GM18520 (cell line): ENCODE data around the gene FMN1.
"Not testable (repeated sequence)": the region's sequence is repeated elsewhere in the genome, so short reads cannot be mapped to it uniquely, and the experiment has no call there.

ENCODE experiments used
- ATAC-seq: cut with Tn5 transposase; IDR thresholded peaks from one replicate; pipeline ENCODE4 v1.9.1; 2021; ENCODE audit not compliant: unreplicated experiment

The FMN1 gene

DNA sequence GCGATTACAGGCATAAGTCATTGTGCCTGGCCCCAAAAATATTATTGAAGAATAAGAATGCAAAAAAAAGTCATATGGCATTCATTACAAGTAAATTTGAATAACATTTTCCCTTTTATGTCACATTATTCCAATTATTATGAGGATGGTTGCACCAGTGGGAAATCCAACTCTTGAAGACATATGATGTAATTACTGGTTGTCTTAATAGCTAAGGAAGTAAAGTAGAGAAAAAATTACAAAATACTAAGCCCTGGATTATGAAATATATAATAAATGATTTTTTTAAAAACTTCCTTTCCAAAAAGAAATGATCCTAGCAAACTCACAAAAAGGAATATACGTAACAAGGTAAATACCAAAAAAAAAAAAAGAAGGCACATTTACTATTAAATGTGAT, 98.9 kb downstream of the FMN1 start:
- ATAC-seq: no peak

DNA sequence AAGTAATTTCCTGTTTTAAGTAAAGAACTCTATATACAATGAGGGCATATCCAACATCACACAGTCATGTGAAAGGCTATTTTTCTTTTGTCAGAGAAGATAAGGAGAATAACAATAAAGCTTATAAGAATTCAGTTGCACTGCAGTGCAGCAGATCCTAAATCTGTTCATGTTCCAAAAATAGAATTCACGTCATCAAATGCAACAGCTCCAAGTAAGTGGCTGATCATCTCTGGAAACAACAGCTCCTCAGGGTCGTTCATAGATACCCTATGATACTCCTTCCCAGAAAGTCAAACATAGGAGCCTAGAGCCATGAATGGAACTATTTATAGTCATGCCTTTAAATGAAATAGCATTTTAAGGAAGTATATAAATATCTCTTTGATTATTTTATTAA, 100.2 kb downstream of the FMN1 start:
- no peak for ATAC-seq

DNA sequence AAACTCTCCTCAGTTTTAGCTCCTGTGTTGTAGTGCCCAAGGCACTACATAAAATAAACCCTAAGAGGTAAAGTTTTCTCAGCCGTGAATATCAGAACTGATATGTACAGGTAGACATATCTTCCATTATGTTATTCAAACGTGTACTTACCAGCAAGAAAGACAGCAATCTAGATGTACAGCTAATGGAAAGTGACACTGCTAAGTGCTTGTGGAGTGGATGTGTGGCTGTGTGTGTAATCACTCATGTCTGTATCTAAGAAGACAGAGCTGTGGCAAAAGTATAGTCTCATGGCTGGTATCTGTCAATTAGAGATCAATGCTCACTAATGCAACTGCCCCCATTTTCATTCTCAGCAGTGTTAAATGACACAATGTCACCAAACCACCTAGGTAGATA, 101.3 kb downstream of the FMN1 start:
- no peak for ATAC-seq

DNA sequence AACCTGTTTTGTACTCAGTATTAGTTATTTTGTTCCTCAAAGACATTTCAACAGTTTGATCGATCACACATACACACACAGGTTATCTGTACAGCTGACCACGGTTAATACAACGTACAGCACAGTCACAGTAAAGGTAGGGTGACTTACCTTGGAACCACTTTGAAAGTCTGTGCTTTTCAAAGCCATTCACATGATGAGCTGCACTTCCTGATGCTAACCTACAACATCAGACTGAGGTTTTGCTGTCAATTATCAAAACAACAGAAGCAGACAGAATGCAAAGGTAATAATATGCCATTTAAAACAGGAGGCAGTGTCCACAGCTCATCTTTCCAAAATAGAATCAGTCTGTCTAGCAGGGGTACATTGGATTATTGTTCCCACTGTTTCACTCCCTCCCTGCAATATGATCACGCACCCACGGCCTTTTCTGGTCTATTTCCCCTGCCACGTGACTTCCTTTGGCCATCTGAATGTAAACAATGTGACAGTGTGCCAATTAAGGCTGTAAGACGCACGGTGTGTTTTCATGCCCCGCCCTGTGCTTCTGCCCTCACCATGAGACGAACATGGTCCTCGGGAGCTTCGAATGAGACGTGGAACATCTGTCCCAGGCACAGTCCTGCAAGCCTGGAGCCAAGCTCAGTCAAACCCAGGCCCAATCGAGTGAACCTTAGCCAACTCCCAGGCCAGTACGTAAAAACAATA, 102.4 kb downstream of the FMN1 start:
- no peak for ATAC-seq

DNA sequence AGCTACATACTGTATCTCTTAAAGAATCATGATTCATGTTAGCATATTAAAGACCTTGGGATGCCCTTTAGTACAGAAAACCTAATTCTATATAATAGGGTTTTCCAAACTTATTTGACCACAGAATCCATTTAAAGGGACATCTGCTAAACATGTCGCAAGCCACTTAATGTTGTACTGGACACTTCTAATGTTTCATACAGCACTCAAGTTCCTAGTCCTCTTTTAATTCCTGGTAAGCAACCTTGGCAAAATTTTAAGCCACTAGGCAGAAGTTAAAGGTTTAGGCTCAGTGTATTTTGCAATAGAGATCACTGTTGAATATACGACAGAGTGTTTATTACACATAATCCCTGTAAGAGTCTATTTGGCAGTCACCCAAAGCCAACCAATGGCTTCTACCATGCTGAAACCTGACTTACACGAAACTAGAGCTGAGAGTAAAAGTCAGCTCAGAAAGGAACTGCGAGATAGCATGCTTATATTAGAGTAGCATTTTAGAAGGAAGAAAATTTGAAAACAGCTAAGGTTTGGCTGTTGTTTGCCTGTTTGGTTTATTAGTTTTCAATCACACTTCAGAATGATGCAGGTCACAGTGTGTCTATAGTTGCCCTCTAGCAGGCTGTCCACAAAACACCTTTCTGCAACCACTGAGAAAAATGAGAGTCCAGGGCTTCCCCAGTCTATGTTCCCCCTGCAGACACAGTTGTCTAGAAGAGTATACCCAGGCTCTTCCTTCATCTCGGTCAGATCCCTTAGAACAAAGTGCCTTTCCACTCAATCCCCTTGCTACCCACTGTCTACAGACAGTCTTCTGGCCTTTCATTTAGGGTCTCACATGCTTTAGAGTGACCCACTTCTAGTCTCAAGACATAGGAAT, 104.4 kb downstream of the FMN1 start:
- ATAC-seq: no peak

DNA sequence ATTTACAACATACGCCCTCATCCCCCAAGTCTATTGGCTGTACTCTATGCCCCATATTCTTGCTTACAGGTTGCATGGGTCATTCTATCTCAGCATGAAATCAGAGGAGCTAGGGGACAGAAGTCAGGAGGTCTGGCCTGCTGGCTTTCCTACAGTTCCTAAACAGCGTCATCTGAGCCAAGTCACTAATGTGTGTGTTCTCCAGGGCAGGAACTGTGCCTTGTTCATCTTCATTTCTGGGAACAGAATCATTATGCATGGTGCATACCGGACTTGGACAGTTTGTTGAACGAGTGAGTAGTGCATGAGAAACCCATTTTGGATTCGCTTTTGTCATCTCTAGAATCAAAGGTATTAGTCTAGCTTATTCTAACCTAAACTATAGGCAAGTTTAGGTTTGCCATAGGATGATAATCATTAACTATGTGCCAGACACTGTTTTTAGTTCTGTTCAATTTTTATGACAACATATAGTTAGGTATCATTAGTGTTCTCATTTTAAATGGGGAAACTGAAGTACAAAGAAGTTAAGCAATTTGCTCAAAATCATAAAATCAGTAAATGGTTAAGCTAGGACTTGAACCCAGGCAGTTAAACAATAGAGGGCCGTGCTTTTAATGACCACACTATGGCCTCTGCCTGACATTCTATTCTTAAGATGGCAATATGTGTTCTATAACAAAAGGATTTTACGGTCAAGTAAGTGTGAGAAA, 105.2 kb downstream of the FMN1 start:
- ATAC-seq: no peak

DNA sequence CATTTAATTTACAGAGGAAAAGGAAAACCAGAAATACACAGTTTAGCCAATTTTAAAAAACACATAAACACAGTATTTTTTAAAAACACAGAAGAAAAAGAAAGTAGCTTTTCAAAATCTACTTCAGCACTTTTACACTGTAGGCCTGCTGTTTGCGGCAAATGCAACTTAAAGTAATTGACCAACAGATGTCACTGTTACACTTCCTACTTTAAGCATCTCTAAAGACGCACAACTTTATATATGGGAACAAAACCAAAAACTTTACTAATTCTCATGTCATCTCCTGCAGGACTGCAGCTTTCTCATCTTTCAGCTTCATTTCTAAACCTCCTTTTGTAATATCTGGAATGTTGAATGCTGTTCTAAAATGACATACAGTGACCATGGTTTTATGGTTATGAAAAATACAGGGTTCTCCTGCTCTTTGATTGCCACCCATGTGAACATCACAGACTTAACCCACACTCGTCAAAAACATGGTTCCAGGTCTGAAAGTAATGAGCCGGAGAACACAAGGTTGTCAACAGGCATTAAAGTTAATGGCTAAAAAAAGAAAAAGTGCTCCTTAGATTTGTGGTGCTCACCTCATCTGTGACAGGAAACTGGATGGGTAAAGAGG, 107.9 kb downstream of the FMN1 start:
- no peak for ATAC-seq

DNA sequence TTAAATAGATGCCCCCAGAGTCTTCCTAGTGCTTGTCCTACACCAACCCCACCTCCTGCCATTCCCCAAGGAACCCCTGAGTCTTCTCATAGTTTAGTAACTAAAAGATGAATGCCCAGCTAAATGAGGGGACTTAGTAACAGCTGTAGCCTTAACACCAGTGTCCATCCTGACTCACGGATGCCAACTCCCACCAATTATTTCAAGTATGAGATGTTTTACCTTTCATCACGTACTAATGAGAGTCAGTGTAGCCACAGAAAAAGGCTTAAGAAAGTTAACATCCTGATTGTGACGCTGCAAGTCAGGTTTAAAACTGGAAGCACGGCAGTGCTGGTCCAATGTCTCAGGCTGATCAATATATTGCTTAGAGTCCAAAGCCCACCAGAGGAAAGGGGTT, 109.9 kb downstream of the FMN1 start:
- no peak for ATAC-seq

DNA sequence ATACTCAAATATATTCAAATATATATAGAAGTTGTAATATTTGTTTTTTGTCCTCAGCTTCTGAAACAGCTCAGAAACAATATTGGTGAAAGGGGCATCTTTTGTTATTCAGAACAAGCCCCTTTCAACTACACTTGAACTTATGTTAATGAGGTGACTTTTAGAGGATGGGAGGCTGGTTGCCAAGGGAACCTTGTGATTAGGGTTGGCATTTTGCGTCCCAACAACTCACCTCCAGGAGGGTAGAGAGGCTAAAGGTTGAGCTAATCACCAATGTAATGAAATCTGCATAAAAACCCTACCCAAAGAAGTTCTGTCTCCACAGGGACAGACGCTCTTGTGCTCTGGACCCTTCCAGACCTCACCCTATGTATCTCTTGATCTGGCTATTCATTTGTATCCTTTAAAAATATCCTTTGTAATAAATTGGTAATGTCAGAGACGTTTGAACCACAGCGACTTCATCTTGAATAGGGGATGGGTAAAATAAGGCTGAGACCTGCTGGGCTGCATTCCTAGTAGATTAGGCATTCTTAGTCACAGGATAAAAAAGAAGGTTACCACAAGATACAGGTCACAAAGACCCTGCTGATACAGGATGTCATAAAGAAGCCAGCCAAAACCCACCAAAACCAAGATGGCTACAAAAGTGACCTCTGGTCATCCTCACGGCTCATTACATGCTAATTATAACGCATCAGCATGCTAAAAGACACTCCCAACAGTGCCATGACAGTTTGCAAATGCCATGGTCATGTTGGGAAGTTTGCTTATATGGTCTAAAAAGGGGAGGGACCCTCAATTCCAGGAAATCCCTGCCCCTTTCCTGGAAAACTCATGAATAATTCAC, 111.1 kb downstream of the FMN1 start:
- no peak for ATAC-seq

DNA sequence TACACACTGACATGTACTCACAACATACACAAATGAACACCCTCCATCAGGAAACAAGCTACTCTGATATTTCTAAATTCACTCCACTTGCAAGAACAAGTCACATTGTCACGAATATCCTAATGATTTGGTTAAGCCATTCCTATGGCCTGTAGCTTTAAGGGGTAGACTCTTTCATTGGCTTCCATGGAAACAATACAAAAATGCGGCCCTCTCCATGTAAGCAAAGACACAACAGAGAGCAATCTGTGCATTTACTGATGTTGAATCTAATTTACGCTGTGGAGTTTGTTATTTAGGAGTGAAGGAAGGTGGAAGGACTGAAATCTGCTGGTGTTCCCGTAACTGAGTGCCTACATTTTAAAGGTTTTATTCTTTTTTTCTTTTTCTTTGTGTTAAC, 114.5 kb downstream of the FMN1 start:
- ATAC-seq: no peak

DNA sequence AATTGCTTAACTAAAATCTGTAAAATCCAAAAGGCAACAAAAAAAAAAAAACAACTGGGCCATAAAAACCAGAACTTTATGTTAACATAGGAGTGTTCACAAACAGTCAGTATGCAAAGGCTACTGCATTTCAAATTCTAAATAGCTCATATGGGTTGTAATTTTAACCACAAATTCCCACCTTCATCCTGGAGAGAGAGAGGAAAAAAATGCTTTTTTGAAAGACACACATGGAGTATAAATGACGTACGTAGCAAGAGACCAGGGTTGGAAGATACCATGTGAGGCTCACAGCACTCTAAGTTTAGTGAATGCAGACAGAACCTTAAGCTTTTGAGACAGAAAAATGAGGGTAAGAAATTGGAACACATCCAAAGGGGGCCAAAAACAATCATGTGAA, 115.9 kb downstream of the FMN1 start:
- ATAC-seq: no peak

DNA sequence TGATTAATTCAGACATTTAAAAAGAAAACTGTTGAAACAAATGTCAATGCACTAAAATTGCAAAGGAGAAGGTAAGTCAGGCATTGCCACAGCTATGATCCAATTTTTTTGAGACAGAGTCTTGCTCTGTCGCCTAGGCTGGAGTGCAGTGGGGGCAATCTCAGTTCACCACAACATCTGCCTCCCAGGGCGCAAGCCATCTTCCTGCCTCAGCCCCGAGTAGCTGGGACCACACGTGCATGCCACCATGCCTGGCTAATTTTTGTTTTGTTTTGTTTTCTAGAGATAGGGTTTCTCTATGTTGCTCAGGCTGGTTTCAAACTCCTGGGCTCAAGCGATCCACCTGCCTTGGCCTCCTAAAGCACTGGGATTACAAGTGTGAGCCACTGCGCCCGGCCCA, 117.6 kb downstream of the FMN1 start:
- no peak for ATAC-seq

DNA sequence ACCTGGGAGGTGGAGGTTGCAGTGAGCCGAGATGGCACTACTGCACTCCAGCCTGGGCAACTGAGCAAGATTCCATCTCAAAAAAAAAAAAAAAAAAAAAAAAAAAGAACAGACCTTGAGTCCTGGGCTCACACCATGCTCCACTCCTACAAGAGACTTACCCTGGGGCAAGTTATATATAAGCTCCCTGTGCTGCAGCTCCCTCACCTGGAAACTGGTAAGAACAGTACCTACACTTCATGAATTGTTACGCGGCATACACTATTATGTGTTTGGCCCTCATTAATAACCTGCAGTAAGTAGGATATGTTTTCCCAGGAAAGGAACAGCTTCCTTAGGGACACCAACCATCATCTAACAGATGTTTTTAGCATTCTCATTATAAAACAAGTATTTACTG, 119.6 kb downstream of the FMN1 start:
- ATAC-seq: no peak

DNA sequence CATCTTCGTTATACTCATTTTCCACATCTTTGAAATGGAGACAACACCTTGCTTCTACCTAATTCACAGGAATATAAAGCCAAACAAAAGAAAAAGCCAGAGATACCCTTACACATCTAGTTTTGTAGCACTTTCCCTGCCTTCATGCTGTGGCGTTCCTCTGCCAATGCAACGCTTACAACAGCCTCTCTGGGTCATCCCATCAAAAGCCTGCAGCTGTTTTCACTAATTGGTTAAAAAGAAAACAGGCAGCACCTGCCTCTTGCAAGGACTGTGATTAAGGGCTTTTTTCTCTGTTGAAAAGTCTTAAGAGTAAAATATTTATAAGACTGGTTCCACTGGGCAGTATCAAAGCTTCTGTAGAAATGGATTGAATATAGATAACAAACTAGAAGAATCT, 120.3 kb downstream of the FMN1 start:
- no peak for ATAC-seq

DNA sequence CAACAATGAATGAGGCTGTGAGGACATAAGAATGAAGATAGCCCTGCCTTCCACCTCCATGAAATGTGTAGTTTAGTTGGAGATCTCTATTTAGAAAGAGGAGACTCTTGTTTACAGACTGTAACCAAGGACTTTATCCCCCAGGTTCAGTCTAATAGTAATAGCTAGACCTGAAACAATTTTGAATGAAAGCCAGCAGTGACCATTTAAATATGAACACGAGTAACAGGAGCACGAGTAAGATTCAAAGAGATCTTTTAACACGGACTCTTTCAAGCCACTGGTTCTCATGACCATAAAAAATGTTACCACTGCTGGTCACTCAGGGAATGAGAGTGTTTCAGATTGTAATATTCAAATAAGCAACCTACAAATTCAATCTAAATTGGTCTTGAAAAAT, 123.1 kb downstream of the FMN1 start:
- no peak for ATAC-seq

DNA sequence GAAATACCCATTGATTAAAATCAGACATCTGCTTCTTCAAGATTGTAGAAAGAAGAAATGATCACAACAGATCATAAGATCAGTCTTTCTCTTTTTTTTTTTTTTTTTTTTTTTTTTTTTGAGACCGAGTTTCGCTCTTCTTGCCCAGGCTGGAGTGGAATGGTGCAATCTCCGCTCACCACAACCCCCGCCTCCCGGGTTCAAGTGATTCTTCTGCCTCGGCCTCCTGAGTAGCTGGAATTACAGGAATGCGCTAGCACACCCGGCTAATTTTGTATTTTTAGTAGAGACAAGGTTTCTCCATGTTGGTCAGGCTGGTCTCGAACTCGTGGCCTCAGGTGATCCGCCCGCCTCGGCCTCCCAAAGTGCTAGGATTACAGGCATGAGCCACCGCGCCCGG, 124.6 kb downstream of the FMN1 start:
- ATAC-seq: not testable (repeated sequence)

DNA sequence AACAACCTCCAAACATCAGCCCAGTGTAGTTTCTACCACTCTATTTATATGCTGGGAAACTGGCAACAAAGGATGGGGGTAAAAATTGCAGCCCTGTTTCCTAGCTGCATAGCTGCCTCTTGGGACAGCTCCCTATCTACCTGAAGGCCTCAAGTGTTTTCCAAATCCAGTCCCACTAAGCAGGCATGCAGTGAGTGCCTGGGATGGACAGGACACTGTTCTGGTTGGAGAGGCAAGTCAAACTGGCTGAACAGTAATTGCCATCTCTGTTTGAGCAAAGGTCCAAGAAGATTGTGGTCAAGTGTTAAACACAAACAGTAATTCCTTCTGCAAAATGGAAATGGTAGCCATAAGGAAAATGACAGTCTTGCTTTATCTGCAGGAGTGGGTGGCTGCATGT, 125.4 kb downstream of the FMN1 start:
- no peak for ATAC-seq

DNA sequence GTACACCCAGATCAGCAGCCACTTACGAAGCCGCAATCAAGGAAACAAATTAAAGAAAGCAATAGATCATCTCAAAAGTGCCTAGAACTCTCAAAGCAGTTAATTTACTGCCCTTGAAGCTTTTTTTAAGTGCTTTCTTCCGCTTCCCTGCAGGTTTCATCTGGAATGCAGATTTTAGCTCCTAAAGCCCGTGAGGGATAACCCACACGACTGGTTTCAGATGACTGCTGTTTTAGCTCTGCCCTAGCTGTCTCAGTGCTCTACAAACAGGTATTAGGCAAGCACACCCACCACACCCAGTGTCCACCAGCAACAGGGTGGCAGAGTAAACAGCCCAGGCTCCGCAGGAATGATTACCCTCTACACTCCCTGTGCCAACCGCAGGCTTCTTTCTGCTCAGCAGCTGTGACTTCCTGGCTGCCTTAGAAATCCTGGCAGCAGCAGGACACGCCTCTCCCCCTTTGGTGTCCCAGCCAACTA, 126.0 kb downstream of the FMN1 start:
- ATAC-seq: no peak

DNA sequence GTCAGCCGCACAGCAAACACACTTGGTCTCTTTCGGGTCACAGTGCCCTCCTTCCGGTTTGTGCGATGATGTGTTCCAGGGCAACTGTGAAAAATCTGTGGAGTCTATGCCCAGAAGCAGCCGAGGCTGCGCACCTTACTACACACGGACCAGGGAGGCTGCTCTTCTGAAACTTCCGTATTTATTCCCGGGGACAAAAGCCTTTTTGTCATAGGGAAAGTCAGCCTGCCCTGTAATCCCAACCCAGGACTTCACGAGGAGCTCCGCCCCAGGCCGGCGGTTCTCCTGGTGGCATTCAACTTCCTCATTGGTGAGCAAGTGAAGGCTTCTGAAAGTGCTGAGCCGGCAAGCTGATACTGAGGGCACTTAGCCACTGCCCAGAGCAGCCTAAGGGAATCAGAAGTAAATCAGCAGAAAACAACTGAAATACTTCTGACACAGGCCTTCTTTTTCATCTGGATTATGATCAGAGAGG, 126.5 kb downstream of the FMN1 start:
- no peak for ATAC-seq

DNA sequence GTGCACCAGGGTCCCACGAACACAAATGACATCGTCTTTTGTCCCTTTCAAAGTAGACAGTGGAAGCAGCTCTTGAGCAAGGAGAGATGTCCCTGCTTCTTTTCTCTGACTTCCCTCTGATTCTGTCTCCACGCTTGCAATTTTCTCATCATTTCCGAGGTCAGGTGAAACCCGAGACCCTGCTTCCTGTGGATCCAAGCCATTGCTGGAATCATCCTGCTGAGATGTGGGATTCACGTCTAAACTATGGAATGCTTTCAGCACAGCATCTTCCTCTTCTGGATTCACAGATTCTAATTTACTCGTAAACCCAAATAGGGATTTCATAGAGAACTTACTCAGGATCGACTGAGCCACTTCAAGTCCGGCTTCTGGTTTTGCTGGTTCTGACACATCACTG, 127.1 kb downstream of the FMN1 start:
- ATAC-seq: no peak
